Neural crest cell (in vitro differentiated cells): Measurements from ENCODE around the gene TMPRSS11E. TPM values are rescaled to one million over a fixed set of nuclear protein-coding genes. Genes with fewer than 3 reads are reported as not detected.
"Not testable (repeated sequence)": the region's sequence is repeated elsewhere in the genome, so short reads cannot be mapped to it uniquely, and the experiment has no call there.

Experiments used
- DNase-seq: peaks from one replicate; pipeline ENCODE4 v3.0.0; 2021; ENCODE audit warnings: low read depth, mixed read lengths, low spot score
- H3K27ac Mint-ChIP-seq: one replicate; pipeline ENCODE4 v1.8.0; 2021; ENCODE audit warnings: mild to moderate bottlenecking, mixed read lengths; ENCODE audit not compliant: unreplicated experiment
- H3K27me3 Mint-ChIP-seq: 2 replicates; pipeline ENCODE4 v1.8.0; 2021; ENCODE audit warnings: low read depth, mild to moderate bottlenecking, mixed read lengths
- H3K36me3 Mint-ChIP-seq: 2 replicates; pipeline ENCODE4 v1.8.0; 2021; ENCODE audit warnings: low read depth, mild to moderate bottlenecking, mixed read lengths
- H3K4me1 Mint-ChIP-seq: 2 replicates; pipeline ENCODE4 v1.8.0; 2021; ENCODE audit warnings: mixed read lengths
- H3K4me3 Mint-ChIP-seq: one replicate; pipeline ENCODE4 v1.8.0; 2021; ENCODE audit warnings: mild to moderate bottlenecking, mixed read lengths
- H3K9me3 Mint-ChIP-seq: 2 replicates; pipeline ENCODE4 v1.8.0; 2021; ENCODE audit warnings: mixed read lengths
- CTCF ChIP-seq: fragments of 200-600 bp; sonication (generic); conservative IDR thresholded peaks from 2 replicates; pipeline ENCODE4 v1.5.0; 2021; ENCODE audit warnings: antibody characterized with exemption, mild to moderate bottlenecking
- total RNA-seq: library from RNA; stranded (reverse); gene quantifications from 2 replicates; pipeline ENCODE4 v1.2.1, GENCODE V29; 2021

The TMPRSS11E gene
- total RNA-seq, 1 donor from 2014 or later, result not detected

DNA sequence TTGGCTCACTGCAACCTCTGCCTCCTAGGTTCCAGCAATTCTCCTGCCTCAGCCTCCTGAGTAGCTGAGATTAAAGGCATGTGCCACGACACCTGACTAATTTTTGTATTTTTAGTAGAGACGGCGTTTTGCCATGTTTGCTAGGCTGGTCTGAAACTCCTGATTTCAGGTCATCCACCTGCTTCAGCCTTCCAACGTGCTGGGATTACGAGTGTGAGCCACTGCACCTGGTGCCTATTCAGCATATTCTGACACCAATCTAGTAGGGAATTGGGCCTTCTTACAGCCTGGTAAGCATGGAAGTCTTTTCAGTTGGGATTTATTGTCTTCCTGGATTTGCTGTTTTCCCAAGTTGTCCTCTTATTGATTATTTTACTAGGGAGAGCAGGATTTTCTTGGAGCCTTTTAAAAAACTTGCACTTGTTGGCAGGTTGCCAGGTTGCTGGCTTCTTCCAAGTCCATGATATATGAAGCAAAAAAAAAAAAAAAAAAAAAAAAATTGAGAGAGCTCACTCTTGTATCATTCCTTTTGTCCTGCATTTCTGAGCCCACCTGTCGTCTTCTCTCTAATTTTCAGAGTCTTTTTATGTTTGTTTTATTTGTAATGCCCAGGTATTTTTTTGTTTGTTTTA is 43.7 kb downstream of the TMPRSS11E start:
- H3K36me3 Mint-ChIP-seq, result no peaks in the 10 kb centered on the region
- no peaks in the 10 kb centered on the region for H3K9me3 Mint-ChIP-seq
- H3K27ac Mint-ChIP-seq, result no peak overlapping the region
- no peaks in the 10 kb centered on the region for H3K27me3 Mint-ChIP-seq
- TF ChIP-seq CTCF, result no peak
- peaks cover 6% of the 10 kb centered on the region for H3K4me1 Mint-ChIP-seq
- no peak overlapping the region for H3K4me3 Mint-ChIP-seq
- no peak for DNase-seq

GRCh38 chr4:68494688-68495087 is 47.4 kb downstream of the TMPRSS11E start:
- H3K36me3 Mint-ChIP-seq, result no peaks in the 10 kb centered on the region
- peaks cover 6% of the 10 kb centered on the region for H3K4me1 Mint-ChIP-seq
- H3K9me3 Mint-ChIP-seq, result no peaks in the 10 kb centered on the region
- no peaks in the 10 kb centered on the region for H3K27me3 Mint-ChIP-seq
- H3K4me3 Mint-ChIP-seq, result no peak overlapping the region
- no peak for TF ChIP-seq CTCF
- H3K27ac Mint-ChIP-seq, result no peak overlapping the region
- DNase-seq, result no peak

DNA sequence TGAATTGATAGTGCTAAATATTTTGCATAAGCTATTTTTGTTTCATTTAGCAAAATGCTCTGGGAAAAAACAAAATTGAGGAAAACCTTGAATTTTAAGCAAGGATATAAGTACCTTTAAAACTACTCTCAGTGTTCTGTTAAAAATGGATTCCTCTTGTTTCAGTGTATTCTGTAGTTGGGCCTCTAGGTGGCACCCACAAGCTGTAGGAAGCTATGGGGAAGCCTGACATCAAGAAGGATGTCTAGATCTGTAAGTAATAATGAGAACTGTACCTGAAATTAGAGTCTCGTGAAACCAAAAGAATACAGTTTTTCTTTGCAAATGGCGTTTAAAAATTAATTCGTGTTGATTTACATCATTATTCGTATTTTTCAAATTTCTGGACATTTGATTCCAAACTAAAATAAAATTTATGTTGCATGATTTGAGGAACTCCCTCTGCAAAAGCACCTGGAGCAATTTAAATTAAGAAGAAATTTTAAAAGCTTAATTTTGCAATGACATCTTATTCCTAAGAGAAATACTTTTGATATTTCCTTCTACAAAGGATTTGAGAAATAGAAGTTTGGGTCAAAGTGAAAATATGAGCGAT is 51.2 kb downstream of the TMPRSS11E start:
- Mint-ChIP-seq H3K36me3 (no peaks in the 10 kb centered on the region), H3K27ac (no peak overlapping the region), H3K9me3 (no peaks in the 10 kb centered on the region), H3K4me1 (peaks cover 6% of the 10 kb centered on the region), H3K27me3 (no peaks in the 10 kb centered on the region), H3K4me3 (no peak overlapping the region)
- DNase-seq, result peak; percentile 61
- TF ChIP-seq CTCF, result peak; percentile 97

DNA sequence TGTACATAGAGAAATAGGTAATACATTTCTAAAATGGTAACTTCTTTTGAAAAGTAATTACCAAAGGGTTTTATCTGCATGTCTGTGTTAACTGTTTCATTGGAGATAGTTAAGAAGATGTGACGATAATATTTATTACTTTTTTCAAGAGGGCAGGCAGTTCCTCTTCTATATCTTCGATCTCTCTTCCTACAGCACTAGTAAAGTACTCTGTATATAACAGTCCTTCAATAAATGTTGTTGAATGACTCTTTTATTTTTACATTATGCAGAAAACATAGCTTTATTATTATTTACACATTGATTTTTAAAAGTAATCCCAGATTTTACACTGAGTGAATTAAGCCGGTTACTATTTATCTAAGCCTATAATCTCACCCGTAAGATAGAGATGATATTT is 51.8 kb downstream of the TMPRSS11E start:
- Mint-ChIP-seq H3K27ac (no peak overlapping the region), H3K4me3 (no peak overlapping the region), H3K4me1 (peaks cover 6% of the 10 kb centered on the region), H3K9me3 (no peaks in the 10 kb centered on the region), H3K27me3 (no peaks in the 10 kb centered on the region), H3K36me3 (no peaks in the 10 kb centered on the region)
- no peak for TF ChIP-seq CTCF
- no peak for DNase-seq

DNA sequence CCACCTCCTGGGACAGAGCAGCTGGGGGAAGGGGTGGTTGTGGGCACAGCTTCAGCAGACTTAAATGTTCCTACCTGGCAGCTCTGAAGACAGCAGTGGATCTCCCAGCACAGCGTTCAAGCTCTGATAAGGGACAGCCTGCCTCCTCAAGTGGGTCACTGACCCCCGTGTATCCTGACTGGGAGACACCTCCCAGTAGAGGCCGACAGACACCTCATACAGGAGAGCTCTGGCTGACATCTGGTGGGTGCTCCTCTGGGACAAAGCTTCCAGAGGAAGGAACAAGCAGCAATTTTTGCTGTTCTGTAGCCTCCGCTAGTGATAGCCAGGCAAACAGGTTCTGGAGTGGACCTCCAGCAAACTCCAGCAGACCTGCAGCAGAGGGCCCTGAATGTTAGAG is 56.2 kb downstream of the TMPRSS11E start:
- not testable (repeated sequence) for H3K4me3 Mint-ChIP-seq, H3K27me3 Mint-ChIP-seq, H3K36me3 Mint-ChIP-seq, H3K27ac Mint-ChIP-seq, H3K4me1 Mint-ChIP-seq, DNase-seq, H3K9me3 Mint-ChIP-seq

GRCh38 chr4:68504836-68505235 is 57.6 kb downstream of the TMPRSS11E start:
- H3K9me3 Mint-ChIP-seq, H3K27ac Mint-ChIP-seq, H3K4me3 Mint-ChIP-seq, H3K36me3 Mint-ChIP-seq, H3K4me1 Mint-ChIP-seq, H3K27me3 Mint-ChIP-seq, DNase-seq: not testable (repeated sequence)

DNA sequence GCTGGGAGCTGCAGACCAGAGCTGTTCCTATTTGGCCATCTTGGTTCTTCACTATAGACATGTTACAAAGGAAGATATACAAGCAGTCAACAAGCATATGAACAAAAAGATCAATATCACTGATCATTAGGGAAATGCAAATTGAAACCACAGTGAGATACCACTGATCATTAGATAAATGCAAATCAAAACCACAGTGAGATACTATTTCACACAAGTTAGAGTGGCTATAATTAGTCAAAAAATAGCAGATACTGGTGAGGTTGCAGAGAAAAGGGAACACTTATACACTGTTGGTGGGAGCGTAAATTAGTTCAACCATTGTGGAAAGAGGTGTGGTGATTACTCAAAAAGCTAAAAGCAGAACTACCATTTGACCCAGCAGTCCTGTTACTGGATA is 58.2 kb downstream of the TMPRSS11E start:
- H3K9me3 Mint-ChIP-seq, H3K4me1 Mint-ChIP-seq, H3K4me3 Mint-ChIP-seq, H3K27me3 Mint-ChIP-seq, DNase-seq, H3K36me3 Mint-ChIP-seq, H3K27ac Mint-ChIP-seq: not testable (repeated sequence)
